Measurements from ENCODE around the gene CDKN2C.

- TF ChIP-seq POLR2A (IDR thresholded peaks at IDR 0.05) (no peak), CTCF (IDR thresholded peaks at IDR 0.05) (no peak)
Observed at GRCh38 chr1:51014878-51015277, 44.8 kb downstream of the CDKN2C start.

Data from adrenal gland (tissue), 5 donors.